HG02973 (cell line): ENCODE measurements around the gene MAL.

Experiments used
- ATAC-seq: cut with Tn5 transposase; IDR thresholded peaks from one replicate; pipeline ENCODE4 v1.9.1; 2021; ENCODE audit warnings: moderate library complexity; ENCODE audit not compliant: unreplicated experiment

The MAL gene

GRCh38 chr2:95047629-95048510 lies 22.4 kb downstream of the MAL start:
- no peak for ATAC-seq

GRCh38 chr2:95048825-95049682 lies 23.5 kb downstream of the MAL start:
- no peak for ATAC-seq

GRCh38 chr2:95049683-95049955 lies 24.1 kb downstream of the MAL start:
- ATAC-seq = no peak

GRCh38 chr2:95049961-95050360 lies 24.5 kb downstream of the MAL start:
- no peak for ATAC-seq

- no peak for ATAC-seq
Measured at GRCh38 chr2:95050385-95051300, 25.1 kb downstream of the MAL start.

- no peak for ATAC-seq
Measured at GRCh38 chr2:95051626-95052025, 26.1 kb downstream of the MAL start.

- ATAC-seq = no peak
Measured at GRCh38 chr2:95052307-95052706, 26.8 kb downstream of the MAL start.

GRCh38 chr2:95052804-95053479 lies 27.4 kb downstream of the MAL start:
- ATAC-seq = no peak

GRCh38 chr2:95053543-95053942 lies 28.0 kb downstream of the MAL start:
- ATAC-seq = no peak

- ATAC-seq = no peak
Measured at GRCh38 chr2:95054016-95054415, 28.5 kb downstream of the MAL start.

GRCh38 chr2:95055262-95055661 lies 29.8 kb downstream of the MAL start:
- no peak for ATAC-seq

- no peak for ATAC-seq
Measured at GRCh38 chr2:95056044-95056443, 30.5 kb downstream of the MAL start.

- no peak for ATAC-seq
Measured at GRCh38 chr2:95056461-95057459, 31.3 kb downstream of the MAL start.

GRCh38 chr2:95057535-95058370 lies 32.2 kb downstream of the MAL start:
- ATAC-seq = no peak

- no peak for ATAC-seq
Measured at GRCh38 chr2:95058466-95058988, 33.0 kb downstream of the MAL start.

- ATAC-seq = no peak
Measured at GRCh38 chr2:95058989-95059641, 33.6 kb downstream of the MAL start.

GRCh38 chr2:95059656-95060370 lies 34.3 kb downstream of the MAL start:
- ATAC-seq = no peak
